Stimulated activated CD4-positive, alpha-beta T cell treated with anti-CD3 and anti-CD28 coated beads, TNF-alpha, amount 100 ng/mL, for 1 hour (primary cell): ENCODE results near the gene ACVR1.
"Not testable (repeated sequence)": the region's sequence is repeated elsewhere in the genome, so short reads cannot be mapped to it uniquely, and the experiment has no call there.

Experiments used
- DNase-seq, 3 donors: peaks; one replicate each; pipeline ENCODE4 v3.0.0-alpha.2; 2020; ENCODE audit warnings: low read depth in 3 of 3, low spot score in 1 of 3

Gene ACVR1

GRCh38 chr2:157725846-157726245, 150.3 kb downstream of the ACVR1 start:
- DNase-seq: no peak

- DNase-seq: no peak
Observed at GRCh38 chr2:157722580-157723234, 153.4 kb downstream of the ACVR1 start.

GRCh38 chr2:157720504-157720903, 155.6 kb downstream of the ACVR1 start:
- DNase-seq: no peak

- not testable (repeated sequence) for DNase-seq
Observed at GRCh38 chr2:157704653-157705052, 171.5 kb downstream of the ACVR1 start.

- not testable (repeated sequence) for DNase-seq
Observed at GRCh38 chr2:157704148-157704547, 172.0 kb downstream of the ACVR1 start.

- DNase-seq: no peak
Observed at GRCh38 chr2:157699806-157700205, 176.3 kb downstream of the ACVR1 start.

- no peak for DNase-seq
Observed at GRCh38 chr2:157699009-157699408, 177.1 kb downstream of the ACVR1 start.

GRCh38 chr2:157698430-157698829, 177.7 kb downstream of the ACVR1 start:
- DNase-seq: no peak

- no peak for DNase-seq
Observed at GRCh38 chr2:157696036-157696435, 180.1 kb downstream of the ACVR1 start.

- no peak for DNase-seq
Observed at GRCh38 chr2:157692768-157693167, 183.4 kb downstream of the ACVR1 start.

- DNase-seq: no peak
Observed at GRCh38 chr2:157691695-157692094, 184.4 kb downstream of the ACVR1 start.

GRCh38 chr2:157691131-157691530, 185.0 kb downstream of the ACVR1 start:
- DNase-seq: no peak
